Measurements from ENCODE around the gene EEF1AKMT1. TPM values are rescaled to one million over a fixed set of nuclear protein-coding genes. Genes with fewer than 3 reads are reported as not detected.

Gene EEF1AKMT1
- total and polyA plus RNA-seq, 10 of the 15 experiments (the other 5 are each of a cell fraction or from before 2014, with no cell fraction given), result 7.9 to 44.5 (median 11.0) TPM

DNA sequence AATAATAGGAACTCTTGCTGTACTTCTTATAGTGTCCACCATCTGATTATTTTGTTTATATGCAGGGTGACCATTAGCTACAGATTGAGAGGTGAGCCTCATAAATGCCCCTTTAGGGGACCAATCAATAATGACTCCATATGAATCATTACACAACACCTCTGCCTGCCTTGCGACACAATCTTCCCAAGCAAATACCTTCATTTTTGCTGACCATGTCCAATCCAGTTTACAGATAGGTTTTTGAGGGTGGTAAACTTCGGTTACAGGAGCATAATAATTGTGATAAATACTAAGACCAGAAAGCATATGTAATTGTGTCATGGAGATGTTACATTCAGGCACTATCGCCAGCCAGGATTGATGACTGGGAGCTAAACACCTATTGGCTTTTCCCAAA, 93.9 kb downstream of the EEF1AKMT1 start (continued):
- TF ChIP-seq, protein P1, sequence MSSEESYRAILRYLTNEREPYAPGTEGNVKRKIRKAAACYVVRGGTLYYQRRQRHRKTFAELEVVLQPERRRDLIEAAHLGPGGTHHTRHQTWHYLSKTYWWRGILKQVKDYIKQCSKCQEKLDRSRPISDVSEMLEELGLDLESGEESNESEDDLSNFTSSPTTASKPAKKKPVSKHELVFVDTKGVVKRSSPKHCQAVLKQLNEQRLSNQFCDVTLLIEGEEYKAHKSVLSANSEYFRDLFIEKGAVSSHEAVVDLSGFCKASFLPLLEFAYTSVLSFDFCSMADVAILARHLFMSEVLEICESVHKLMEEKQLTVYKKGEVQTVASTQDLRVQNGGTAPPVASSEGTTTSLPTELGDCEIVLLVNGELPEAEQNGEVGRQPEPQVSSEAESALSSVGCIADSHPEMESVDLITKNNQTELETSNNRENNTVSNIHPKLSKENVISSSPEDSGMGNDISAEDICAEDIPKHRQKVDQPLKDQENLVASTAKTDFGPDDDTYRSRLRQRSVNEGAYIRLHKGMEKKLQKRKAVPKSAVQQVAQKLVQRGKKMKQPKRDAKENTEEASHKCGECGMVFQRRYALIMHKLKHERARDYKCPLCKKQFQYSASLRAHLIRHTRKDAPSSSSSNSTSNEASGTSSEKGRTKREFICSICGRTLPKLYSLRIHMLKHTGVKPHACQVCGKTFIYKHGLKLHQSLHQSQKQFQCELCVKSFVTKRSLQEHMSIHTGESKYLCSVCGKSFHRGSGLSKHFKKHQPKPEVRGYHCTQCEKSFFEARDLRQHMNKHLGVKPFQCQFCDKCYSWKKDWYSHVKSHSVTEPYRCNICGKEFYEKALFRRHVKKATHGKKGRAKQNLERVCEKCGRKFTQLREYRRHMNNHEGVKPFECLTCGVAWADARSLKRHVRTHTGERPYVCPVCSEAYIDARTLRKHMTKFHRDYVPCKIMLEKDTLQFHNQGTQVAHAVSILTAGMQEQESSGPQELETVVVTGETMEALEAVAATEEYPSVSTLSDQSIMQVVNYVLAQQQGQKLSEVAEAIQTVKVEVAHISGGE (CRISPR knock-in tag; IDR thresholded peaks at IDR 0.05), result no peak
- TF ChIP-seq, protein P2, sequence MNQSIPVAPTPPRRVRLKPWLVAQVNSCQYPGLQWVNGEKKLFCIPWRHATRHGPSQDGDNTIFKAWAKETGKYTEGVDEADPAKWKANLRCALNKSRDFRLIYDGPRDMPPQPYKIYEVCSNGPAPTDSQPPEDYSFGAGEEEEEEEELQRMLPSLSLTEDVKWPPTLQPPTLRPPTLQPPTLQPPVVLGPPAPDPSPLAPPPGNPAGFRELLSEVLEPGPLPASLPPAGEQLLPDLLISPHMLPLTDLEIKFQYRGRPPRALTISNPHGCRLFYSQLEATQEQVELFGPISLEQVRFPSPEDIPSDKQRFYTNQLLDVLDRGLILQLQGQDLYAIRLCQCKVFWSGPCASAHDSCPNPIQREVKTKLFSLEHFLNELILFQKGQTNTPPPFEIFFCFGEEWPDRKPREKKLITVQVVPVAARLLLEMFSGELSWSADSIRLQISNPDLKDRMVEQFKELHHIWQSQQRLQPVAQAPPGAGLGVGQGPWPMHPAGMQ (IDR thresholded peaks at IDR 0.05; ENCODE audit: borderline replicate concordance), result no peak
- no peak for TF ChIP-seq POLR2A (IDR thresholded peaks at IDR 0.05; ENCODE audit: low read depth, low read length)
- no peak for TF ChIP-seq HDAC2 (IDR thresholded peaks at IDR 0.05)
- TF ChIP-seq POLR2AphosphoS2 (IDR thresholded peaks at IDR 0.05; ENCODE audit: low read depth, low read length), result no peak
- TF ChIP-seq, protein P3, sequence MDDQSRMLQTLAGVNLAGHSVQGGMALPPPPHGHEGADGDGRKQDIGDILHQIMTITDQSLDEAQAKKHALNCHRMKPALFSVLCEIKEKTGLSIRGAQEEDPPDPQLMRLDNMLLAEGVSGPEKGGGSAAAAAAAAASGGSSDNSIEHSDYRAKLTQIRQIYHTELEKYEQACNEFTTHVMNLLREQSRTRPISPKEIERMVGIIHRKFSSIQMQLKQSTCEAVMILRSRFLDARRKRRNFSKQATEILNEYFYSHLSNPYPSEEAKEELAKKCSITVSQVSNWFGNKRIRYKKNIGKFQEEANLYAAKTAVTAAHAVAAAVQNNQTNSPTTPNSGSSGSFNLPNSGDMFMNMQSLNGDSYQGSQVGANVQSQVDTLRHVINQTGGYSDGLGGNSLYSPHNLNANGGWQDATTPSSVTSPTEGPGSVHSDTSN (IDR thresholded peaks at IDR 0.05; ENCODE audit: insufficient replicate concordance, low read depth, low read length), result no peak
- no peak for TF ChIP-seq BRCA1 (IDR thresholded peaks at IDR 0.05; ENCODE audit: low read depth, low read length)
- no peak for TF ChIP-seq CEBPB (IDR thresholded peaks at IDR 0.05; ENCODE audit: borderline replicate concordance in 1 of 2, low read depth in 2 of 2, low read length in 2 of 2)
- TF ChIP-seq, protein P4, sequence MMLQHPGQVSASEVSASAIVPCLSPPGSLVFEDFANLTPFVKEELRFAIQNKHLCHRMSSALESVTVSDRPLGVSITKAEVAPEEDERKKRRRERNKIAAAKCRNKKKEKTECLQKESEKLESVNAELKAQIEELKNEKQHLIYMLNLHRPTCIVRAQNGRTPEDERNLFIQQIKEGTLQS (IDR thresholded peaks at IDR 0.05; ENCODE audit: borderline replicate concordance, extremely low read depth, low read depth, low read length), result no peak
- no peak for TF ChIP-seq EZH2 (IDR thresholded peaks at IDR 0.05; ENCODE audit: borderline replicate concordance, control insufficient read depth, low read depth, low read length)
- no peak for TF ChIP-seq CREB1 (IDR thresholded peaks at IDR 0.05; ENCODE audit: low read depth)
- no peak for TF ChIP-seq MTA3 (IDR thresholded peaks at IDR 0.05; ENCODE audit: borderline replicate concordance, low read length)

Other genes with a start within 250 kb of the EEF1AKMT1 start
- 11.3 and 11.5 TPM in 2 replicates for gene CRYL1, start 248.1 kb downstream of the EEF1AKMT1 start, total RNA-seq (2014; rRNA removed)
- 7.3 and 7.5 TPM in 2 replicates for gene CRYL1, start 248.1 kb downstream of the EEF1AKMT1 start, total RNA-seq (2014; rRNA removed; fragmentation: Illumina TruSeq; extraction: Trizol)
- 10.4 and 10.7 TPM in 2 replicates for gene CRYL1, start 248.1 kb downstream of the EEF1AKMT1 start, total RNA-seq (2021)
- gene CRYL1, start 248.1 kb downstream of the EEF1AKMT1 start, polyA plus RNA-seq (2011; rRNA removed), result 33.7 and 36.7 TPM in 2 replicates
- gene CRYL1, start 248.1 kb downstream of the EEF1AKMT1 start, polyA plus RNA-seq (2014; fragmentation: Illumina TruSeq; extraction: Trizol), result 8.0 and 12.9 TPM in 2 replicates
- gene CRYL1, start 248.1 kb downstream of the EEF1AKMT1 start, polyA plus RNA-seq (2014; fragmentation: Nextera tagmentation; extraction: Ambion mirVana), result 1 to 10 TPM; 5.5 to 7.9 TPM
- gene CRYL1, start 248.1 kb downstream of the EEF1AKMT1 start, polyA plus RNA-seq (2014; rRNA removed), result 11.6 and 13.8 TPM in 2 replicates
- 10 to 100 TPM; 13.0 to 13.8 TPM for gene CRYL1, start 248.1 kb downstream of the EEF1AKMT1 start, polyA plus RNA-seq (2016; fragmentation: Nextera tagmentation; extraction: Ambion mirVana)
- 3.4 and 3.7 TPM in 2 replicates for gene IFT88, start 206.8 kb downstream of the EEF1AKMT1 start, total RNA-seq (2014; rRNA removed)
- 5.2 and 5.4 TPM in 2 replicates for gene IFT88, start 206.8 kb downstream of the EEF1AKMT1 start, total RNA-seq (2014; rRNA removed; fragmentation: Illumina TruSeq; extraction: Trizol)
- 3.5 and 4.3 TPM in 2 replicates for gene IFT88, start 206.8 kb downstream of the EEF1AKMT1 start, total RNA-seq (2021)
- 2.9 and 5.1 TPM in 2 replicates for gene IFT88, start 206.8 kb downstream of the EEF1AKMT1 start, polyA plus RNA-seq (2011; rRNA removed)
- 4.8 and 5.9 TPM in 2 replicates for gene IFT88, start 206.8 kb downstream of the EEF1AKMT1 start, polyA plus RNA-seq (2014; fragmentation: Illumina TruSeq; extraction: Trizol)
- gene IFT88, start 206.8 kb downstream of the EEF1AKMT1 start, polyA plus RNA-seq (2014; fragmentation: Nextera tagmentation; extraction: Ambion mirVana), result 1 to 10 TPM; 3.3 to 3.8 TPM
- 2.4 and 3.8 TPM in 2 replicates for gene IFT88, start 206.8 kb downstream of the EEF1AKMT1 start, polyA plus RNA-seq (2014; rRNA removed)
- gene IFT88, start 206.8 kb downstream of the EEF1AKMT1 start, polyA plus RNA-seq (2016; fragmentation: Nextera tagmentation; extraction: Ambion mirVana), result 1 to 10 TPM; 5.0 to 5.6 TPM
- gene IL17D, start 70.3 kb downstream of the EEF1AKMT1 start, total RNA-seq (2014; rRNA removed), result 0.16 and 0.34 TPM in 2 replicates
- 0.09 and 0.18 TPM in 2 replicates for gene IL17D, start 70.3 kb downstream of the EEF1AKMT1 start, total RNA-seq (2014; rRNA removed; fragmentation: Illumina TruSeq; extraction: Trizol)
- gene IL17D, start 70.3 kb downstream of the EEF1AKMT1 start, total RNA-seq (2021), result 0.11 and 0.56 TPM in 2 replicates
- gene IL17D, start 70.3 kb downstream of the EEF1AKMT1 start, polyA plus RNA-seq (2011; rRNA removed), result 0.03 and 0.06 TPM in 2 replicates
- gene IL17D, start 70.3 kb downstream of the EEF1AKMT1 start, polyA plus RNA-seq (2014; fragmentation: Illumina TruSeq; extraction: Trizol), result 0.18 TPM in 1 of 2 replicates, not detected in the other
- 1 to 10 TPM in 1 of 2 experiments, under 1 TPM in 1; 0.61 to 1.6 TPM for gene IL17D, start 70.3 kb downstream of the EEF1AKMT1 start, polyA plus RNA-seq (2014; fragmentation: Nextera tagmentation; extraction: Ambion mirVana)
- 0.49 and 0.80 TPM in 2 replicates for gene IL17D, start 70.3 kb downstream of the EEF1AKMT1 start, polyA plus RNA-seq (2014; rRNA removed)
- under 1 TPM; 0.17 to 0.32 TPM for gene IL17D, start 70.3 kb downstream of the EEF1AKMT1 start, polyA plus RNA-seq (2016; fragmentation: Nextera tagmentation; extraction: Ambion mirVana)
- gene XPO4, start 128.8 kb upstream of the EEF1AKMT1 start, total RNA-seq (2014; rRNA removed), result 24.9 and 28.9 TPM in 2 replicates
- gene XPO4, start 128.8 kb upstream of the EEF1AKMT1 start, total RNA-seq (2014; rRNA removed; fragmentation: Illumina TruSeq; extraction: Trizol), result 23.3 and 23.9 TPM in 2 replicates
- gene XPO4, start 128.8 kb upstream of the EEF1AKMT1 start, total RNA-seq (2021), result 20.0 and 20.8 TPM in 2 replicates
- 23.3 and 30.3 TPM in 2 replicates for gene XPO4, start 128.8 kb upstream of the EEF1AKMT1 start, polyA plus RNA-seq (2011; rRNA removed)
- 19.4 and 23.8 TPM in 2 replicates for gene XPO4, start 128.8 kb upstream of the EEF1AKMT1 start, polyA plus RNA-seq (2014; fragmentation: Illumina TruSeq; extraction: Trizol)
- gene XPO4, start 128.8 kb upstream of the EEF1AKMT1 start, polyA plus RNA-seq (2014; fragmentation: Nextera tagmentation; extraction: Ambion mirVana), result 1 to 10 TPM; 3.6 to 5.3 TPM
- gene XPO4, start 128.8 kb upstream of the EEF1AKMT1 start, polyA plus RNA-seq (2014; rRNA removed), result 12.5 and 14.6 TPM in 2 replicates
- 10 to 100 TPM; 14.6 to 17.4 TPM for gene XPO4, start 128.8 kb upstream of the EEF1AKMT1 start, polyA plus RNA-seq (2016; fragmentation: Nextera tagmentation; extraction: Ambion mirVana)

All from GM12878 (cell line).